RWPE2 (cell line): ENCODE measurements around the gene RGS6.

Source experiments
- ATAC-seq: fragments of 200-7000 bp; cut with Tn5 transposase; 3 replicates; pipeline ENCODE4 v1.9.1; 2021; ENCODE audit warnings: low read depth
- DNase-seq: peaks from one replicate; pipeline ENCODE4 v3.0.0-alpha.2; 2020; ENCODE audit warnings: low spot score
- H3K27ac ChIP-seq: fragments of 450-650 bp; 2 replicates; pipeline ENCODE4 v1.5.1; 2017; ENCODE audit warnings: mild to moderate bottlenecking; ENCODE audit not compliant: poor library complexity, severe bottlenecking
- H3K27me3 ChIP-seq: fragments of 250-450 bp; sonication (Bioruptor Pico); 2 replicates; pipeline ENCODE4 v1.5.1; 2021; ENCODE audit warnings: mild to moderate bottlenecking, moderate library complexity; ENCODE audit not compliant: insufficient read depth, poor library complexity, severe bottlenecking
- H3K36me3 ChIP-seq: fragments of 250-450 bp; sonication (Bioruptor Pico); 2 replicates; pipeline ENCODE4 v1.5.1; 2020; ENCODE audit warnings: low read depth, mild to moderate bottlenecking, moderate library complexity
- H3K4me1 ChIP-seq: fragments of 250-450 bp; sonication (Bioruptor Pico); 2 replicates; pipeline ENCODE4 v1.5.1; 2021; ENCODE audit warnings: mild to moderate bottlenecking, moderate library complexity; ENCODE audit not compliant: insufficient read depth, poor library complexity, severe bottlenecking
- H3K4me3 ChIP-seq: fragments of 250-450 bp; sonication (Bioruptor Pico); 2 replicates; pipeline ENCODE4 v1.5.1; 2021; ENCODE audit warnings: mild to moderate bottlenecking, moderate library complexity; ENCODE audit not compliant: severe bottlenecking
- H3K9me3 ChIP-seq: fragments of 250-450 bp; sonication (Bioruptor Pico); 2 replicates; pipeline ENCODE4 v1.5.1; 2021; ENCODE audit warnings: mild to moderate bottlenecking, moderate library complexity; ENCODE audit not compliant: severe bottlenecking
- CTCF ChIP-seq: fragments of 450-650 bp; IDR thresholded peaks from one replicate; pipeline ENCODE4 v1.5.1; 2017; ENCODE audit warnings: mild to moderate bottlenecking, moderate library complexity; ENCODE audit not compliant: poor library complexity, severe bottlenecking

The RGS6 gene

GRCh38 chr14:72404106-72404774 is 472.0 kb downstream of the RGS6 start:
- TF ChIP-seq CTCF, result no peak
- Histone ChIP-seq H3K36me3 (no peaks in the 10 kb centered on the region), H3K9me3 (no peaks in the 10 kb centered on the region), H3K4me3 (no peak overlapping the region), H3K27me3 (peaks cover 55% of the 10 kb centered on the region), H3K4me1 (no peaks in the 10 kb centered on the region), H3K27ac (no peak overlapping the region)
- DNase-seq (no peak), ATAC-seq (no peak)

- no peak overlapping the region for H3K4me3 ChIP-seq
- H3K9me3 ChIP-seq, result no peaks in the 10 kb centered on the region
- peaks cover 47% of the 10 kb centered on the region for H3K27me3 ChIP-seq
- no peak for DNase-seq
- no peaks in the 10 kb centered on the region for H3K4me1 ChIP-seq
- H3K27ac ChIP-seq, result no peak overlapping the region
- TF ChIP-seq CTCF, result no peak
- H3K36me3 ChIP-seq, result no peaks in the 10 kb centered on the region
- ATAC-seq, result no peak
These were observed 472.8 kb downstream of the RGS6 start for GRCh38 chr14:72404998-72405397.

- no peaks in the 10 kb centered on the region for H3K36me3 ChIP-seq
- DNase-seq, result no peak
- H3K27ac ChIP-seq, result no peak overlapping the region
- H3K4me1 ChIP-seq, result no peaks in the 10 kb centered on the region
- no peak overlapping the region for H3K4me3 ChIP-seq
- H3K9me3 ChIP-seq, result no peaks in the 10 kb centered on the region
- no peak for TF ChIP-seq CTCF
- peaks cover 24% of the 10 kb centered on the region for H3K27me3 ChIP-seq
- no peak for ATAC-seq
These were observed 475.8 kb downstream of the RGS6 start for GRCh38 chr14:72408020-72408419.

GRCh38 chr14:72409047-72409446 is 476.8 kb downstream of the RGS6 start:
- no peak for TF ChIP-seq CTCF
- no peak overlapping the region for H3K27ac ChIP-seq

GRCh38 chr14:72416081-72416849 is 484.0 kb downstream of the RGS6 start:
- TF ChIP-seq CTCF, result no peak
- Histone ChIP-seq H3K27me3 (no peaks in the 10 kb centered on the region), H3K4me1 (no peaks in the 10 kb centered on the region), H3K9me3 (peaks cover 2% of the 10 kb centered on the region), H3K4me3 (no peak overlapping the region), H3K27ac (no peak overlapping the region), H3K36me3 (no peaks in the 10 kb centered on the region)
- DNase-seq (no peak), ATAC-seq (no peak)

More at GRCh38 chr14:72409047-72409446, 476.8 kb downstream of the RGS6 start:
- no peak for ATAC-seq
- Histone ChIP-seq H3K36me3 (no peaks in the 10 kb centered on the region), H3K4me3 (no peak overlapping the region), H3K4me1 (no peaks in the 10 kb centered on the region), H3K27me3 (peaks cover 15% of the 10 kb centered on the region), H3K9me3 (no peaks in the 10 kb centered on the region)
- DNase-seq, result no peak
